Stromal cell of bone marrow (primary cell): ENCODE measurements around the gene RNU6-9.
"Not testable (repeated sequence)": the region's sequence is repeated elsewhere in the genome, so short reads cannot be mapped to it uniquely, and the experiment has no call there.

Source experiments
- DNase-seq: peaks from one replicate; pipeline ENCODE4 v3.0.0-alpha.2; 2012; ENCODE audit warnings: low read depth

The RNU6-9 gene

DNA sequence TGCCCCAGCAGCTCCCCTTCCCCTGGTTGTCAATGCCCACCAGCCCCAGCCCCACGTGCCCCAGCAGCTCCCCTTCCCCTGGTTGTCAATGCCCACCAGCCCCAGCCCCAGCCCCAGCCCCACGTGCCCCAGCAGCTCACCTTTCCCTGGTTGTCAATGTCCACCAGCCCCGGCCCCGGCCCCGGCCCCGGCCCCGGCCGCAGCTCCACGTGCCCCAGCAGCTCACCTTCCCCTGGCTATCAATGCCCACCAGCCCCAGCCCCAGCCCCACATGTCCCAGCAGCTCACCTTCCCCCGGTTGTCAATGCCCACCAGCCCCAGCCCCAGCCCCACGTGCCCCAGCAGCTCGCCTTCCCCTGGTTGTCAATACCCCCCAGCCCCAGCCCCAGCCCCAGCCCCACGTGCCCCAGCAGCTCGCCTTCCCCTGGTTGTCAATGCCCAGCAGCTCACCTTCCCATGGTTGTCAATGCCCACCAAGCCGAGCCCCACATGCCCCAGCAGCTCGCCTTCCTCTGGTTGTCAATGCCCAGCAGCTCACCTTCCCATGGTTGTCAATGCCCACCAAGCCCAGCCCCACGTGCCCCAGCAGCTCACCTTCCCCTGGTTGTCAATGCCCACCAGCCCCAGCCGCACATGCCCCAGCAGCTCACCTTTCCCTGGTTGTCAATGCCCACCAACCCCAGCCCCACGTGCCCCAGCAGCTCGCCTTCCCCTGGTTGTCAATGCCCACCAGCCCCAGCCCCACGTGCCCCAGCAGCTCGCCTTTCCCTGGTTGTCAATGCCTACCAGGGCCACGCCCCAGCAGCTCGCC lies 14.3 kb upstream of the RNU6-9 start:
- DNase-seq, result not testable (repeated sequence)

DNA sequence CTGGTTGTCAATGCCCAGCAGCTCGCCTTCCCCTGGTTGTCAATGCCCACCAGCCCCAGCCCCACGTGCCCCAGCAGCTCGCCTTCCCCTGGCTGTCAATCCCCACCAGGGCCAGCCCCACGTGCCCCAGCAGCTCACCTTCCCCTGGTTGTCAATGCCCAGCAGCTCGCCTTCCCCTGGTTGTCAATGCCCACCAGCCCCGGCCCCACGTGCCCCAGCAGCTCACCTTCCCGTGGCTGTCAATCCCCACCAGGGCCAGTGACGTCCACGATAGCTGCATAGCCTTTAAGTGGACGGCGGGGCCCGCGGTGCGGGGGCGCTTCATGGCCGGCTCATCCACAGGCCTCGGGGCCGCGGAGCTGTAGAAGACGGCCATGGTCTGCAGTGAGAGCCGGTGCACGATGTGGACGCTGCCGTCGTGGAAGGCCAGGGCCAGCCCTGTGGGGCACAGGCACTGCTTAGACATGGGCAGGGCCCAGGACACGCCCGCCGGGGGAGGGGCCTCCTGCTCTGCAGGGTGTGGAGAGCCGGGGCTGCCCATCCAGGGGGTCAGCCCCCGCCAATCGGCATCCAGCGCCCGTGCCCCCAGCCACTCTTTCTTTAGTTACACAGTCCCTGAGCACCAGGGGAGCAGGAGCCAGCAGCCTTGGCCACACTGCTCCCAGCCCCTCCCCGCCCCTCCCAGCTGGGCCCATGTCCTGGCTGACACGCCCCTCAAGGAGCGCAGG lies 13.4 kb upstream of the RNU6-9 start:
- DNase-seq, result no peak

DNA sequence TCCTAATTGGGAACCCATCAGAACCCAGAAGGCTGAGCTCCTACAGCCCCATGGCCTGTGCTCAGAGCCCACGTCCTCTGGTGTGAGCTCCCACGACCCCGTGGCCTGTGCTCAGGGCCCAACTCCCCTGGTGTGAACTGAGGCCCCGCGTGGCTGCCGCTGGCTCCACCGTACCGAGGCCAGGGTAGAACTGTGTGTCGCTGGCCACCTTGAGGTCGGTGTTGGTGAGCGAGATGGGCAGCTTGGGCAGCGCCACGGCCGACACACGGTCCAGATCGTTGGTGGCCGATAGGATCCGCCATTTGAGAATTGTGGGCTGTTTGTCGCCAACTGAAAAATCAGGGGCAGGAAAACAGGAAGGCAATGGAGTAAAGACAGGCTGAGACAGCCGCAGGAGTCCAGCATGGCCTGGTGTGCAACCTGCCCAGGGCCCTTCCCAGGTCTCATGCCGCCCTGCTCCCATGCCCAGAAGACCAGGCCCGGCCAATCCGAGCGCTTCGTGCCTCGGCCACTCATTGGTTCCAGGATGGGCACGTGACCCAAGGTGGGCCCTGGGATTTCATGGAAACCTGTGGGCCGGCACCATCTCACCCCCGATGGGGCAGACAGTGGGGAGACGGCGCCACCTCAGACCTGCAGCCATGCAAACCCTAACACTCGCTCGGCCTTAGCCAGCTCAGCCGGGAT lies 11.8 kb upstream of the RNU6-9 start:
- DNase-seq, result no peak

DNA sequence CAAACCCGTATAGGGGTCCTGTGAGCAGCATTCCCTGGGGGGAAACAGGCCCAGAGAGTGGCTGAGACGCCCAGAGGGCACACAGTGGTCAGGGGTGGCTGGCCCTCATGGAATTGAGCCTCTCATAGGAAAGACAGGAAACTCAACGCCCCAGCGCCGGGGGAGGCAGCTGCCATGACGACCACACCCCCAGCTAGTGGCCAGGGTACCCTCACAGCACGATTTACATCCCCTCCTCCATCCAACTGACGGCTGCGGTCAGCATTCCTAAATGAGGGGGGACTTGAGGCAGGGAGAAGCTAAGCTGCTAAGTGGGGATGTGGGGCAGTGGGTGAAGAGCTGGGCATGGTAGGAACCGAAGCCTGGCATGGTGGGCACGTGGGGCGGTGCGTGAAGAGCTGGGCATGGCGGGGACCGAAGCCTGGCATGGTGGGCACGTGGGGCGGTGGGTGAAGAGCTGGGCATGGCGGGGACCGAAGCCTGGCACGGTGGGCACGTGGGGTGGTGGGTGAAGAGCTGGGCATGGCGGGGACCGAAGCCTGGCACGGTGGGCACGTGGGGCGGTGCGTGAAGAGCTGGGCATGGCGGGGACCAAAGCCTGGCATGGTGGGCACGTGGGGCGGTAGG lies 10.3 kb upstream of the RNU6-9 start:
- no peak for DNase-seq

DNA sequence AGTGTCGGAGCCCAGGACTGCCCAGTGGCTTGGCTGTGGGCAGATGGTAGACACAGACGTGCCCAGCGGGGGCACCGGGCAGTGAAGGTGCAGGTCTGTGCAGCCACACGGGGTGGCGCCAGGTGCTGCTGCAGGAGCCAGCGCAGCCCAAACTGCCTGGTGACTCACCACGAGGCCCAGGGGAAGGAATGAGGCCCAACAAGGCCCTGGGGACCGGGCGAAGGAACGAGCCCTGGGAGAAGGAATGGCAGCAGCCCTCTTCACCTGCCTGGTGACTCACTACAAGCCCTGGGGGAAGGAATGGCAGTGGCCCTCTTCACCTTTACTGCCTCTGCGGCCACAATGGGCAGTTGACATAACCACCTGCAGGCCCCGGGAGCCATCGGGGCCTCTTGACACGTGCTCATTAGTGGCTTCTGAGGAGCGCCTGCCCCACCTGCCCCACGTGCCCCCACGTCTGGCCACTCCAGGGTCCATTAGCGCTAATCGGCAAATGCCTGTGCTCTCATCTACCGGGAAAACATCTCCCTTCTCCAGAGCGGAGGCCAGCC lies 9.5 kb upstream of the RNU6-9 start:
- DNase-seq, result no peak

DNA sequence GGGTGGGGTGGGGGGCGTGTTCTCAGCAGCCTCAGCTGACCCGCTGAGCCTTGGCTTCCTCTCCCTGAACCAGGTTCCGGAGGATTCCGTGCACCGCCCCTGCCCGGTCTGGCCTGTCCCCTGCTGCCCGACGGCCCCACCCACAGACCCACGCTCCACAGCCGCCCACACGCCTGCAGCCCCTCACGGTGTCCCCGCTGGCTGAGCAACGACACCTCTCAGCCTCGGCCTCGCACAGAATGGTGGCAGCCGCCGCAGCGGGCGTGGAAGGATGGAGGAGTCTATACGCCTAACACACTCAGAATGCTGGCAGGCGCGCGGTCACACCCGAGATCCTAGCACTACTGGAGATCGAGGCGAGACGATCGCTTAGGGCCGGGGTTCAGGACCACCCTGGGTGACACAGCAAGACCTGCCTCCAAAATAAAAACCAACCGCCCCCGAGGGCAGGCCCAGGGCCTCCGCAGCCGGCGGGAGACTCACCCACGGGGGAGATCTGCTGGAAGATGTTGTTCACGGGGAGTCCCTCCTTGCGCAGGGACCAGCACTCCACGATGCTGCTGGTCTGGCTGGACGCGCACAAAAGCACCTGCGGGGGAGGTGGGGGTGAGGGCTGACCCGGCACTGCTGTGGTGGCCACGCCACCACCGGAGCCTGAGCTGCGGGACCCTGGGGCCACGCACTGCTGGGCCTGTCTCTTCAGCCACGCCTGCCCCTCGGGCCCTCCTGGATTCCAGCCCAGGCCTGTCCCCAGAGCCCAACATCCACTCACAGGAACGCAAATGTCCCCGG lies 8.7 kb upstream of the RNU6-9 start:
- DNase-seq, result no peak

DNA sequence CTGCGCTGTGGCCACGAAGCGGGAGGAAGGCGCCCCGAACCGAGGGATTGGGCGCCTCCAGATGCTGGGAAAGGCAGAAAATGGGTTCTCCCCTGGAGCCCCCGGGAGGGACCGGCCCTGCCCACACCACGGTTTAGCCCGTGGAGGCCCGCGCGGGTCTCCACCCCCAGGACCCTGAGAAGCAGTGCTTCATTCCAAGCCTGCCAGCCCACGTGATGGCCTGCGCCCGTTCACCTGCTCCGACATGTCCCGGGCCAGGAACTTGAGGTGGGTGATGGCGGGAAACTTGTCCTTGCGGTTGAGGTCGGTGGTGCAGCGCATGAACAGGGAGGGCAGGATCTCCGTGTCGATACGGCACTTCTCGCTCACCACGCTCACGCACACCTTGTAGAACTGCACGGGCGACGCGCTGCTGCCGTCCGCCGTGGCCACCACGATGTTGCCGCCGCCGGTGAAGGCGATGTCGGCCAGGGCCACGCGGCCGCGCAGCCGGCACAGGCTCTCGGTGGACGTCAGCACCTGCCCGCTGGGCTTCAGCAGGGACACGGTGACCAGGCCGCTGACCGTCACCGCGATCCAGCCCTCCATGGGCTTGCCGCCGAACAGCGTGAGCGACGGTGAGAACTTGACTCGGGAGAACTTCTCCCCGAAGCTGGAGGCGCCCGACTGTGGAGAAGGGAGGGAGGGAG lies 7.6 kb upstream of the RNU6-9 start:
- DNase-seq, result no peak

DNA sequence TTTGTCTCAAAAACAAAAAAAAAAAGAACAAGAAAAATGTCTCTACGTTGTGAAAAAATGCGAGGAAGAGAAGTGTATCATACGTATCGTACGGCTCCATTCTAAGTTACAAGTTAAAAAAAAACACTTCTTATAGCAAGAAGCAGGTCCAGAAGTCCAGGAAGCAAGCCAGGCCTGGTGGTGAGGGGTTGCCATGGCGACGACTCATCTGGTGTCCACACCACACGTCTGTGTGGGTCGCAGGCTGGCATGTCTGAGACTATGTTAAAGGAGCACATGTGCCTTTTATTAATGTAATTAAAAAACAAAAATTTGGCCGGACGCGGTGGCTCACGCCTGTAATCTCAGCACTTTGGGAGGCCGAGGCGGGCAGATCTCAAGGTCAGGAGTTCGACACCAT lies 6.2 kb upstream of the RNU6-9 start:
- peak; percentile 18 for DNase-seq

DNA sequence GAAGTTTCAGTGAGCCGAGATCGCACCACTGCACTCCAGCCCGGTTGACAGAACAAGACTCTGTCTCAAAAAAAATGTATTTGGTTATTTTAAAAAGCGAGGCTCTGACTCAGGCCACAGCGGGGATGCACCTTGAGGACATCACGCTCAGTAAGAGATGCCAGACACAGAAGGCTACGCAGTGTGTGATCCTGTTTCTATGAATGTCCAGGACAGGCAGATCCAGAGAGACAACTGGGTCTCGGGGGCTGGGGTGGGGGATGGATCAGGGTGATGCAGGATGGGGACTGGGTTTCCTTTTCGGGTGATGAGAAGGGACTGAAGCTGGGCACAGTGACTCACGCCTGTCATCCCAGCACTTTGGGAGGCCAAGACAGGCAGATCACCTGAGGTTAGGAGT lies 5.7 kb upstream of the RNU6-9 start:
- no peak for DNase-seq

DNA sequence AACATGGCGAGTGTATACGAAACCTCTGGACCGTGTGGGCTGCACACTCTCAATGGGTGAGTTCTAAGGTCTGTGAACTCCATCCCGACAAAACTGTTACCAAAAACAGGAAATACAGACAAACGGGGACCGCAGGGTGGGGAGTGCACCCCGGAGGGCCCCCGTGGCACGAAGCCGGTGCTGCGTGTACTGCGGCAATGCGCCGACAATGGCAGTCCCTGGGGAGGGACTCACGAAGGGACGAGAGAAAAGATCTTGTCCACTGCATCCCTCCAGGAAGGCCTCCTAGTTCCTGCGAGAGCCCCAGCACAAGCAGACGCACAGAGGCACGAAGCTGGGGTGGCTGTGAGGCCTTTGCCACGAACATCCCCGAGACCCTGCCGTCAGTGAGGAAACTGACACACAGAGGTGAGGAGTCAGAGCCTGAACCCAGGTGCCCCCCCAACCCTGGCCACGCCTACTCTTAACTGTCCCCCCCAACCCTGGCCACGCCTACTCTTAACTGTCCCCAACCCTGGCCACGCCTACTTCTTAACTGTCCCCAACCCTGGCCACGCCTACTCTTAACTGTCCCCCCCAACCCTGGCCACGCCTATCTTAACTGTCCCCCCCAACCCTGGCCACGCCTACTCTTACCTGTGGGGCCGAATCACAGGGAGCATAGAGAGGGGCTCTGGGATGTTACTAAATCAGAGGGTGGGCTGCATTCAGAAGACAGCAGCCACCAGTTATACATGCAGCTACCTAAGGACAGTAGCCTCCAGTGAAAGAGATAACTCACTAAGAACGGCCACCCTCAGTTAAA lies 4.5 kb upstream of the RNU6-9 start:
- no peak for DNase-seq

DNA sequence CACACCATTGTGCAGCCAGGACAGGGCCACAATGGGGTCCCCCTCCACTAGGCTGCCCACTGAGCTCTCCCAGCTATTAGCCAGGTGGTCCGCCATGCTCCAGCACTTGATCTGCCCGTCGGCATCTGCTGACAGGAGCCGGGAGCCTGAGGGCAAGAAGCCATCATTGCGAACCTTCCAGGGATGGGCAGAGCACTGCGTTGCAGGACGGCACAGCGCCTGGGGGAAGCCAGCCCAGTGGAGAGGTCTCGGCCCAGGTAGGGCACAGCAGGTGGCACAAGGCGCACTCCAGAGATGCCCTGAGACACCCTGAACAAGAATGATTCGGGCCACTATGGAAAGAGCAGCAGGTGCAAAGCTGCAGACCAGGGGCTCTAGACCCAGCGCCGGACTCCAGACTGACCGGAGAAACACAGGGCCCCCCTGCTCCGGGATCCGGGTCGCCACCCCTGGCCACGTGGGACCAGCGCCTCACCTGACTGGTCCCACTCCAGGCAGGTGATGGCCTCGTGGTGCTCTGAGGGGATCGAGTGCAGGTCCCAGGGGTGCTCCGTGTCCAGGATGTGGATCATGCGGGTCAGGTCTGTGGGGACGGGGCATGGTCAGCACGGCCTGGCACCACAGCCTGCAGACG lies 3.5 kb upstream of the RNU6-9 start:
- no peak for DNase-seq

DNA sequence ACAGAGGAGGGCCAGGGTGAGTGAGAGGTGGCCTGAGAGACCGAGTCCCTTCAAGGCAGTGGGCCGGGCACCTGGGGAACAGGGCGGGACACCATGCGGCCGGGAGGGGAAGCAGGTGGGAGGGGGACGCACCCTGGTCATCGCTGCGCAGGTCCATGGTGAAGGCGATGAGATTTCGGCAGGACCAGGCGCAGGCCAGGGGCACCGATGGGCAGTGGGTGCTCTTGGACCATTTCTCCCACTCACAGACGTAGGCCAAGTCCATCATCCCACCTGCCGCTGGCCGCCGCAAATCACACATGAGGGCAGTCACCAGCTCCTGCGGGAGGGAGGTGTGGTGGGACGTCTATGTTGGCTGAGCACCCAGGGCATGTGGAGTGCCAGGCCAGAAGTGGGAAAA lies 2.5 kb upstream of the RNU6-9 start:
- no peak for DNase-seq

DNA sequence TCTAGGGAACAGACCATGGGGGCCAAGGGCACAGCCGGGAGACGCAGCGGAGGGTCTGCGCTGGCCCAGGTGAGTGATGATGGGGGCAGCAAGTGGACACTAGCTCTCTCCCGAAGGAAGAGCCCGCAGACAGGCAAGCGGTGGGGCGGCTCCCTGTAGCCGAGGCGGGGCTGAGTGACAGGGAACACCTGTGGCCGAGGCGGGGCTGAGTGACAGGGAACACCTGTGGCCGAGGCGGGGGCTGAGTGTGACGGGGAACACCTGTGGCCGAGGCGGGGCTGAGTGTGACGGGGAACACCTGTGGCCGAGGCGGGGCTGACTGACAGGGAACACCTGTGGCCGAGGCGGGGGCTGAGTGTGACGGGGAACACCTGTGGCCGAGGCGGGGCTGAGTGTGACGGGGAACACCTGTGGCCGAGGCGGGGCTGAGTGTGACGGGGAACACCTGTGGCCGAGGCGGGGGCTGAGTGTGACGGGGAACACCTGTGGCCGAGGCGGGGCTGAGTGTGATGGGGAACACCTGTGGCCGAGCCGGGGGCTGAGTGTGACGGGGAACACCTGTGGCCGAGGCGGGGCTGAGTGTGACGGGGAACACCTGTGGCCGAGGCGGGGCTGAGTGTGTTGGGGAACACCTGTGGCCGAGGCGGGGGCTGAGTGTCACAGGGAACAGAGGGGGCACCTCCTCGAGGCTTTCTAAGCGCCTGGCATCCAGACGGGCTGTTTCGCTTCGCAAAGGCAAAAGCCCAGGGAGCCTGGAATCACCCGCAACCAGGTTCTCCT lies 1.7 kb upstream of the RNU6-9 start:
- DNase-seq, result not testable (repeated sequence)

DNA sequence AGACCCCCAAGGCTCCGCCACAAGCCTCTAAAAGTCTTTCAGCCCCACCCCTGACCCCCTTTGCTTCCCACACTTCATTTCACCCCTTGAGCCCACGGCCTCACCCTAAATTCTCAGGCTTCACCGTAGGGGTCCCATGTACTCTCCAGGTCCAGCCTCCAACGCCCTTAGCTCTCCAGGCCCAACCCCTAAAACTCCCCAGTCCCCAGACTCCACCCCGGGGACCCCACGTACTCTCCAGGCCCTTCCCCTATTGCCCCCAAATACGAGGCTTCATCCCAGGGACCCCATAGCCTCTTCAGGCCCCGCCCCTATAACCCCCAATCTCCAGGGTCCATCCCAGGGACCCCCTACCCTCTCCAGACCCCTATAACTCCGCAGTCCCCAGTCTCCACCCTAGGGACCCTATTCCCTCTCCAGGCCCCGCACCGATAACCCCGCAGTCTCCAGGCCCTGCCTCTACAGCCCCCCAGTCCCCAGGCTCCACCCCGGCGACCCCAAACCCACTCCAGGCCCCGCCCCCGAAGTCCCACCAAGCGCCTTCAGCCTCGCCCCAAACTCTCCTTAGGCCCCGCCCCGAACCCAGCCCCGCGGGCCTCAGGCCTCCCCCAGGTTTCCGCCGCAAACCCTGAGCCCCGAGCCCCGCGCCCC lies 916 bp upstream of the RNU6-9 start:
- DNase-seq, result no peak

DNA sequence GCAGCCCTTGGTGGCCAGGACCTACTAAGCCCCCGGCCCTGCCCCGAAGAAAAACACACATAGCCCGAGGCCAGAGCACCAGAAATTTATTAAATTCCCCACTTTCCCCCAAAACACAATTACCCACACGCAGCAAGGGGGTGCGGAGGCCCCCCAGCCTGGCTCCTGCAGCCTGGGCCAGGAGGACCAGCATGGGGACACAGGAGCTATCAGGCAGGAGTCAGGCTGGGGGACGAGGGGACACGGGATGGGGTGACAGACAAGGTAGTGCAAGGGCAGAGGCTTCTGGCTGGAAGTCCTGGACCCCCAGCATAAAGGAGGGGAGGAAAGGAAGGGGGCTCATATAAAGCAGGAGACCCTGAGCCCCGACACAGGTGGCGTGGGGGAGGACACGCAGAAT lies 3.1 kb downstream of the RNU6-9 start:
- no peak for DNase-seq

DNA sequence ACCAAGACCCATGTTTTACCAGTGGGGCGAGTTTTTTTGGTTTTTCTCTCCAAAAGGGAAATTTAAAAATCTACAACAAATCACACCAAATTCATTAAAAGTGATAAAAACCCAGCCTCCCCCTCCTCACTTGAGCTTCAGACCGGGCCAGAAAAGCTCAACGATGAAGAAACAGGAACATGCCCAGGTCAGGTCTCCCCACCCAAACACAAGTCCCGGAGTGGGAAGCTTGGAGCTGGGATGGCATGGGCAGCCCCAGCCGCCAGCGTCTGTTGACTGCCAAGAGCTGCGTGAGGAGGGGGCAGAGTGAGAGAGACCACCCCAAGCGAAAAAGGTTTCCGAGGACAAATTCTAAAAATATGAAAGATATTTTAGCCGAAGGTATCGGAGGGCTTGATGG lies 3.7 kb downstream of the RNU6-9 start:
- no peak for DNase-seq

DNA sequence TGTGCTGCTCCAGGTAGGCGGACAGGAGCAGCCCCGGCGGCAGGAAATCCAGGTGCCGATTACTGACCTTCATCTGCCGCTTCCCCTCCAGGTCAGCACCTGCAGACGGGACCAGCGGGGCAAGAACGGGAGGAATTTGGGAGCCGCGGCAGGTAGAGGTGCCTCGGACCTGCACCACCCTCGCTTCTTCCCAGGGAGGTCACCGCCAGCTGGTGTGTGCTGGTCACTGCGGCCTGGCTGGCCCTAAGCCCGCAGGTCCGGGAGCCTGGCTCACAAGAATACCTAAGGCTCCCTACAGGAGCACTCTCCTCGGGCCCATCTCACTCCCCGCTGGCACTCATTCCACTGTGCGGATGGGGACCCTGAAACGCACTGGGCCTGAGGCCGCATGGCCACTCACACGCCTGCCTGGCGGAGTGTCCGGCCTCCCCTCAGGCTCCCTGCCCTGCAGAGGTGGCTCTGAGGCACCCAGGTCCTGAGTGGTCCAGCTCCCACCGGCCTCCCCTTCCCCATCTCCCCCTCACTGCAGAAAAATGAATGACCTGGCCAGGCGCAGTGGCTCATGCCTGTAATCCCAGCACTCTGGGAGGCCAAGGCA lies 4.3 kb downstream of the RNU6-9 start:
- DNase-seq, result no peak

DNA sequence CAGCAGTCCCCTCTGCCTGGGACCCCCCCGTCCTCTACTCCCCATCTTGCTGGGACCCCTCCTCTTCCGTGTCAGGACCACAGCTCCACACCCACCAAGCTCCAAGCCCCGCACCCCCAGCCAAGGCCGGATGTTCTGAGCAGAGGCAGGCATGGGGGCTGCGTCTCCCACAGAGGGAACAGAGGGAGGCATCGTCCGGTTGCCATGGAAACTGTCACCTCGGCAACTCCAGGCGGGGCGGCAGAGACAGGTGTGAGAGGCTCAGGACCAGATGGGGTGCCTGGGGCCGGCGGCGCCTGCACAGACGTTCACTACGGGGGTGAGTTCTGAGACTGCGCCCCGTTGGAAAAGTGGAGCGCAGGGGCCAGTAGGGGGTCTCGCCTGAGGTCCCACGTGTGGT lies 5.4 kb downstream of the RNU6-9 start:
- no peak for DNase-seq
